Rectal smooth muscle tissue (tissue), 1 donor: ENCODE data around the gene KAZN.

Experiments used
- H3K27ac ChIP-seq: one replicate; pipeline ENCODE4 v1.7.0; 2013; ENCODE audit warnings: low read depth, low read length, inconsistent platforms
- H3K27me3 ChIP-seq: one replicate; pipeline ENCODE4 v1.7.0; 2013; ENCODE audit warnings: low read length; ENCODE audit not compliant: control insufficient read depth, insufficient read depth
- H3K36me3 ChIP-seq: one replicate; pipeline ENCODE4 v1.7.0; 2013; ENCODE audit warnings: low read length; ENCODE audit not compliant: control insufficient read depth, insufficient read depth
- H3K4me1 ChIP-seq: one replicate; pipeline ENCODE4 v1.7.0; 2013; ENCODE audit warnings: low read length; ENCODE audit not compliant: control insufficient read depth, insufficient read depth
- H3K4me3 ChIP-seq: one replicate; pipeline ENCODE4 v1.7.0; 2013; ENCODE audit warnings: low read length
- H3K9ac ChIP-seq: one replicate; pipeline ENCODE4 v1.7.0; 2013; ENCODE audit warnings: low read length

Gene KAZN

GRCh38 chr1:14737561-14738094, 139.1 kb downstream of the KAZN start:
- no peaks in the 10 kb centered on the region for H3K36me3 ChIP-seq
- H3K27me3 ChIP-seq, result no peaks in the 10 kb centered on the region
- no peaks in the 10 kb centered on the region for H3K4me1 ChIP-seq
- H3K9ac ChIP-seq, result no peak overlapping the region
- no peak overlapping the region for H3K27ac ChIP-seq
- no peak overlapping the region for H3K4me3 ChIP-seq

GRCh38 chr1:14738235-14738634, 139.8 kb downstream of the KAZN start:
- no peaks in the 10 kb centered on the region for H3K4me1 ChIP-seq

GRCh38 chr1:14738647-14739046, 140.2 kb downstream of the KAZN start:
- Histone ChIP-seq H3K27ac (no peak overlapping the region), H3K9ac (no peak overlapping the region), H3K36me3 (no peaks in the 10 kb centered on the region), H3K4me3 (no peak overlapping the region), H3K27me3 (no peaks in the 10 kb centered on the region), H3K4me1 (no peaks in the 10 kb centered on the region)

More at GRCh38 chr1:14738235-14738634, 139.8 kb downstream of the KAZN start:
- Histone ChIP-seq H3K9ac (no peak overlapping the region), H3K36me3 (no peaks in the 10 kb centered on the region), H3K27me3 (no peaks in the 10 kb centered on the region), H3K4me3 (no peak overlapping the region), H3K27ac (no peak overlapping the region)

- no peaks in the 10 kb centered on the region for H3K27me3 ChIP-seq
- H3K27ac ChIP-seq, result no peak overlapping the region
- no peaks in the 10 kb centered on the region for H3K4me1 ChIP-seq
- H3K36me3 ChIP-seq, result no peaks in the 10 kb centered on the region
- no peak overlapping the region for H3K4me3 ChIP-seq
- no peak overlapping the region for H3K9ac ChIP-seq
Measured at GRCh38 chr1:14739082-14739832, 140.8 kb downstream of the KAZN start.

GRCh38 chr1:14740016-14740415, 141.5 kb downstream of the KAZN start:
- Histone ChIP-seq H3K27ac (no peak overlapping the region), H3K9ac (no peak overlapping the region), H3K27me3 (no peaks in the 10 kb centered on the region), H3K36me3 (no peaks in the 10 kb centered on the region), H3K4me1 (no peaks in the 10 kb centered on the region), H3K4me3 (no peak overlapping the region)

- Histone ChIP-seq H3K27me3 (no peaks in the 10 kb centered on the region), H3K4me1 (no peaks in the 10 kb centered on the region), H3K4me3 (no peak overlapping the region), H3K9ac (no peak overlapping the region), H3K27ac (no peak overlapping the region), H3K36me3 (no peaks in the 10 kb centered on the region)
Measured at GRCh38 chr1:14741082-14741481, 142.6 kb downstream of the KAZN start.

GRCh38 chr1:14741532-14741931, 143.0 kb downstream of the KAZN start:
- Histone ChIP-seq H3K9ac (no peak overlapping the region), H3K27ac (no peak overlapping the region), H3K4me3 (no peak overlapping the region), H3K36me3 (no peaks in the 10 kb centered on the region), H3K27me3 (no peaks in the 10 kb centered on the region), H3K4me1 (no peaks in the 10 kb centered on the region)

- H3K4me1 ChIP-seq, result no peaks in the 10 kb centered on the region
- no peaks in the 10 kb centered on the region for H3K36me3 ChIP-seq
- H3K4me3 ChIP-seq, result no peak overlapping the region
- no peak overlapping the region for H3K9ac ChIP-seq
- no peak overlapping the region for H3K27ac ChIP-seq
- no peaks in the 10 kb centered on the region for H3K27me3 ChIP-seq
Measured at GRCh38 chr1:14742181-14742980, 143.9 kb downstream of the KAZN start.

- Histone ChIP-seq H3K4me3 (no peak overlapping the region), H3K9ac (no peak overlapping the region), H3K36me3 (no peaks in the 10 kb centered on the region), H3K4me1 (no peaks in the 10 kb centered on the region), H3K27ac (no peak overlapping the region), H3K27me3 (no peaks in the 10 kb centered on the region)
Measured at GRCh38 chr1:14743368-14743767, 144.9 kb downstream of the KAZN start.

GRCh38 chr1:14745001-14745720, 146.7 kb downstream of the KAZN start:
- Histone ChIP-seq H3K4me1 (no peaks in the 10 kb centered on the region), H3K36me3 (no peaks in the 10 kb centered on the region), H3K27ac (no peak overlapping the region), H3K27me3 (no peaks in the 10 kb centered on the region), H3K4me3 (no peak overlapping the region), H3K9ac (no peak overlapping the region)

- Histone ChIP-seq H3K27ac (no peak overlapping the region), H3K4me1 (no peaks in the 10 kb centered on the region), H3K4me3 (no peak overlapping the region), H3K27me3 (no peaks in the 10 kb centered on the region), H3K9ac (no peak overlapping the region), H3K36me3 (no peaks in the 10 kb centered on the region)
Measured at GRCh38 chr1:14745789-14746188, 147.3 kb downstream of the KAZN start.

- Histone ChIP-seq H3K4me1 (no peaks in the 10 kb centered on the region), H3K27ac (no peak overlapping the region), H3K27me3 (no peaks in the 10 kb centered on the region), H3K36me3 (no peaks in the 10 kb centered on the region), H3K4me3 (no peak overlapping the region), H3K9ac (no peak overlapping the region)
Measured at GRCh38 chr1:14746393-14746792, 147.9 kb downstream of the KAZN start.
